GM23338 (cell line): ENCODE results near the gene UVSSA. TPM values are rescaled to one million over a fixed set of nuclear protein-coding genes. Genes with fewer than 3 reads are reported as not detected.

Experiments
- ATAC-seq: fragments of 200-7000 bp; cut with Tn5 transposase; 3 replicates; pipeline ENCODE4 v1.9.1; 2020
- DNase-seq: peaks from one replicate; pipeline ENCODE4 v3.0.0-alpha.2; 2015; ENCODE audit warnings: low spot score
- H2AFZ ChIP-seq: fragments of 200-600 bp; sonication (generic); 2 replicates; pipeline ENCODE4 v1.8.0; 2016; ENCODE audit warnings: antibody characterized with exemption, mild to moderate bottlenecking, moderate library complexity
- H3F3A ChIP-seq: fragments of 200-600 bp; sonication (generic); replicated peaks from 2 replicates; pipeline ENCODE4 v1.8.0; 2017; ENCODE audit warnings: antibody characterized with exemption, mixed run types, low read depth
- H3K27ac ChIP-seq: fragments of 200-600 bp; sonication (generic); 2 replicates; pipeline ENCODE4 v1.6.1; 2016; ENCODE audit warnings: low read depth
- H3K27me3 ChIP-seq: fragments of 200-600 bp; sonication (generic); 2 replicates; pipeline ENCODE4 v1.8.0; 2016; ENCODE audit warnings: mild to moderate bottlenecking, mixed run types, moderate library complexity; ENCODE audit not compliant: insufficient read depth
- H3K36me3 ChIP-seq: fragments of 200-600 bp; sonication (generic); 2 replicates; pipeline ENCODE4 v1.8.0; 2016; ENCODE audit warnings: mild to moderate bottlenecking; ENCODE audit not compliant: insufficient read depth
- H3K4me1 ChIP-seq: fragments of 200-600 bp; sonication (generic); 2 replicates; pipeline ENCODE4 v1.8.0; 2016; ENCODE audit warnings: mild to moderate bottlenecking, moderate library complexity; ENCODE audit not compliant: insufficient read depth
- H3K4me2 ChIP-seq: fragments of 200-600 bp; sonication (generic); 2 replicates; pipeline ENCODE4 v1.7.1; 2017; ENCODE audit warnings: mixed run types
- H3K4me3 ChIP-seq: fragments of 200-600 bp; sonication (generic); 2 replicates; pipeline ENCODE4 v1.6.1; 2016; ENCODE audit warnings: mixed run types
- H3K79me2 ChIP-seq: fragments of 200-600 bp; sonication (generic); replicated peaks from 2 replicates; pipeline ENCODE4 v1.8.0; 2017; ENCODE audit warnings: mild to moderate bottlenecking; ENCODE audit not compliant: insufficient read depth
- H3K9me2 ChIP-seq: fragments of 200-600 bp; sonication (generic); 2 replicates; pipeline ENCODE4 v1.8.0; 2017; ENCODE audit not compliant: insufficient read depth
- H4K20me1 ChIP-seq: fragments of 200-600 bp; sonication (generic); replicated peaks from 2 replicates; pipeline ENCODE4 v1.8.0; 2017; ENCODE audit warnings: mild to moderate bottlenecking; ENCODE audit not compliant: insufficient read depth
- H3K27ac Mint-ChIP-seq: 2 replicates; pipeline ENCODE4 v1.8.0; 2020; ENCODE audit warnings: inconsistent platforms, mild to moderate bottlenecking, moderate library complexity, mixed read lengths
- H3K27me3 Mint-ChIP-seq: 3 replicates; pipeline ENCODE4 v1.8.0; 2022; ENCODE audit warnings: low read depth, mild to moderate bottlenecking, moderate library complexity, mixed read lengths, inconsistent platforms; ENCODE audit not compliant: insufficient read depth, poor library complexity
- H3K36me3 Mint-ChIP-seq: 3 replicates; pipeline ENCODE4 v1.8.0; 2021; ENCODE audit warnings: low read depth, mild to moderate bottlenecking, inconsistent platforms, moderate library complexity, mixed read lengths
- H3K4me1 Mint-ChIP-seq: 3 replicates; pipeline ENCODE4 v1.8.0; 2020; ENCODE audit warnings: mild to moderate bottlenecking, inconsistent platforms, mixed read lengths
- H3K4me3 Mint-ChIP-seq: 3 replicates; pipeline ENCODE4 v1.8.0; 2021; ENCODE audit warnings: moderate library complexity, mild to moderate bottlenecking, inconsistent platforms, mixed read lengths
- H3K9me3 Mint-ChIP-seq: 3 replicates; pipeline ENCODE4 v1.8.0; 2020; ENCODE audit warnings: moderate library complexity, mild to moderate bottlenecking, inconsistent platforms, mixed read lengths
- CREB1 ChIP-seq: fragments of 250-450 bp; sonication (Bioruptor Pico); IDR thresholded peaks from 2 replicates; pipeline ENCODE4 v1.5.0; 2020; ENCODE audit warnings: low read depth, mild to moderate bottlenecking, moderate library complexity
- EZH2 ChIP-seq: fragments of 200-600 bp; sonication (generic); IDR thresholded peaks from one replicate; pipeline ENCODE4 v1.8.0; 2017; ENCODE audit warnings: antibody characterized with exemption, mild to moderate bottlenecking, low read depth; ENCODE audit not compliant: unreplicated experiment
- EZH2phosphoT487 ChIP-seq: fragments of 200-600 bp; sonication (generic); IDR thresholded peaks from one replicate; pipeline ENCODE4 v1.8.1; 2018; ENCODE audit warnings: antibody characterized with exemption; ENCODE audit not compliant: unreplicated experiment
- NANOG ChIP-seq: IDR thresholded peaks from 2 replicates; pipeline ENCODE4 v1.6.1; 2016; ENCODE audit warnings: antibody characterized with exemption, borderline replicate concordance
- POLR2AphosphoS5 ChIP-seq: IDR thresholded peaks from 2 replicates; pipeline ENCODE4 v1.6.1; 2016; ENCODE audit warnings: antibody characterized with exemption, low read depth
- STAT1 ChIP-seq: IDR thresholded peaks from one replicate; pipeline ENCODE4 v1.6.1; 2016; ENCODE audit warnings: antibody characterized with exemption; ENCODE audit not compliant: unreplicated experiment
- ZNF114 ChIP-seq: fragments of 250-450 bp; sonication (Bioruptor Pico); IDR thresholded peaks from 2 replicates; pipeline ENCODE4 v1.5.0; 2020; ENCODE audit warnings: mild to moderate bottlenecking, moderate library complexity
- ZNF331 ChIP-seq: fragments of 250-450 bp; sonication (Bioruptor Pico); IDR thresholded peaks from 2 replicates; pipeline ENCODE4 v1.5.0; 2020; ENCODE audit warnings: low read depth, mild to moderate bottlenecking, moderate library complexity
- polyA plus RNA-seq: library from polyadenylated mRNA; unstranded; fragments of >200 nt; fragmentation: Nextera tagmentation; extraction: Ambion mirVana; gene quantifications from 2 replicates; pipeline ENCODE4 v1.2.1, GENCODE V29; 2016
- total RNA-seq: library from RNA; depleted of rRNA; stranded (reverse); fragments of >200 nt; shearing (Covaris generic); gene quantifications from 2 replicates; pipeline ENCODE4 v1.2.3, GENCODE V29; 2014
- TF ChIP-seq, protein P1 (sequence below), 2 experiments: fragments of 200-600 bp in 1 of 2; sonication (generic) in 1 of 2; conservative IDR thresholded peaks; 2 replicates each; pipeline versions ENCODE4 v1.5.1 to v1.6.1; 2016 to 2017; ENCODE audit warnings: antibody characterized with exemption in 2 of 2, low read depth in 2 of 2, mild to moderate bottlenecking in 2 of 2, moderate library complexity in 1 of 2
- TF ChIP-seq, protein P2 (sequence below): IDR thresholded peaks from one replicate; pipeline ENCODE4 v1.6.1; 2018; ENCODE audit warnings: antibody characterized with exemption; ENCODE audit not compliant: unreplicated experiment
- TF ChIP-seq, protein P3 (sequence below): IDR thresholded peaks from 2 replicates; pipeline ENCODE4 v1.6.1; 2016; ENCODE audit warnings: antibody characterized with exemption
- TF ChIP-seq, protein P4 (sequence below): fragments of 250-450 bp; sonication (Bioruptor Pico); IDR thresholded peaks from 2 replicates; pipeline ENCODE4 v1.5.0; 2020; ENCODE audit warnings: mild to moderate bottlenecking, moderate library complexity

Gene UVSSA
- total and polyA plus RNA-seq, 2 experiments from 2014 or later = 6.5 to 27.7 TPM

DNA sequence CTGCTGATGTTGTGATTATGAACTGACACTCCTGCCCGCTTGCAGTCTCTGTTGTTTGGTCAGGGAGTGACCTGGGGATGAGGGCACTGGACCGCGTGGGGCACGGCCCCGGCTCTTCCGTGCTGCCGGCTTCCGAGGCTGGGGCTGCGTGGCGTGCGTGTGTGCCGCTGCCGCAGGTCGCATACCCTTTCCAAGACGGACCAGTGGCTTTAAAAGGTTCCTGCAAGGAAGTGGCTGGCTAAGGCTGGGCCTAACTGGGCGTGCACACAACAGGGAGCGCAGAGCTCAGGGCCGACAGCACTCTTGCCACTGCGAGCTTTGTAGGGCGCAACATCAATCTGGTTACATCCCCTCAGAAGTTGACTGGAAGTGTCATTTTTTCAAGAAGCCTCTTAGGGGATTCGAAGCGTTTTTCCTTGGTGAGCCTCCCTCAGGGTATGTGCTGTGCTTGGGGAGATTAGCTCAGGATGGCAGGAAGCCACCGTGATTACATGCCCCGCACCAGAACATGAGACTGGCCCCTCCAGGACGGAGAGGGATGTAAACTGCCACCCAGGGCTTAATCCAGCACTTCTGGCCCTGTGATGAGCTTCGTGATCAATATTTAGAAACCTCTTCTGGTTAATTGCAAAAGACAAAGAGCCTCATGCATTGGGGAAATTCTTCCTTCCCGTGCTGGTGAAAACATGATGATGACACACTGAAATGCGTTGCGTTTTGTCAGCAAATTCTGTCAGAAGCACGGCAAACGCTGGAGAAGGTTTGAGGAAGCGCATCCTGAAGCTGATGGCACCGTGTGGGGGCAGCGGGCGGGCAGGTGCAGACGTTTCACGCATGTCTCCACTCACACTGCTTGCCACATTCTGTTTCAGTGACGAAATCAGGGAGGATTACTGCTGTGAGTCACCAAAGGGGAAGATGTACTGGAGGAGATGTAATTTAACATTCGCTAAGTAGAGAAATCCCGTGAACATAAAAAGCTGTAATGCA, 46.2 kb upstream of the UVSSA start:
- H3K4me3 ChIP-seq = no peak overlapping the region
- DNase-seq = no peak
- peaks cover 93% of the 10 kb centered on the region for H3K79me2 ChIP-seq
- H3K9me2 ChIP-seq = no peaks in the 10 kb centered on the region
- H3K27ac ChIP-seq = 0 out of 2 replicates have a peak overlapping the region, but pooled peaks have one; percentile 26
- no peak overlapping the region for H2AFZ ChIP-seq
- no peaks in the 10 kb centered on the region for H3K36me3 ChIP-seq
- H3K27me3 Mint-ChIP-seq = peaks cover 11% of the 10 kb centered on the region
- H3K4me3 Mint-ChIP-seq = no peak overlapping the region
- peak overlapping the region; percentile 77 for H3K27ac Mint-ChIP-seq
- no peaks in the 10 kb centered on the region for H3K4me1 ChIP-seq
- H3K36me3 Mint-ChIP-seq = peaks cover 24% of the 10 kb centered on the region
- no peaks in the 10 kb centered on the region for H3F3A ChIP-seq
- H3K4me2 ChIP-seq = no peak overlapping the region
- H3K4me1 Mint-ChIP-seq = peaks cover 22% of the 10 kb centered on the region
- no peaks in the 10 kb centered on the region for H3K27me3 ChIP-seq
- peaks cover 39% of the 10 kb centered on the region; the same call in 1 of the 2 replicates for H4K20me1 ChIP-seq
- no peaks in the 10 kb centered on the region for H3K9me3 Mint-ChIP-seq
- TF ChIP-seq, protein P1, sequence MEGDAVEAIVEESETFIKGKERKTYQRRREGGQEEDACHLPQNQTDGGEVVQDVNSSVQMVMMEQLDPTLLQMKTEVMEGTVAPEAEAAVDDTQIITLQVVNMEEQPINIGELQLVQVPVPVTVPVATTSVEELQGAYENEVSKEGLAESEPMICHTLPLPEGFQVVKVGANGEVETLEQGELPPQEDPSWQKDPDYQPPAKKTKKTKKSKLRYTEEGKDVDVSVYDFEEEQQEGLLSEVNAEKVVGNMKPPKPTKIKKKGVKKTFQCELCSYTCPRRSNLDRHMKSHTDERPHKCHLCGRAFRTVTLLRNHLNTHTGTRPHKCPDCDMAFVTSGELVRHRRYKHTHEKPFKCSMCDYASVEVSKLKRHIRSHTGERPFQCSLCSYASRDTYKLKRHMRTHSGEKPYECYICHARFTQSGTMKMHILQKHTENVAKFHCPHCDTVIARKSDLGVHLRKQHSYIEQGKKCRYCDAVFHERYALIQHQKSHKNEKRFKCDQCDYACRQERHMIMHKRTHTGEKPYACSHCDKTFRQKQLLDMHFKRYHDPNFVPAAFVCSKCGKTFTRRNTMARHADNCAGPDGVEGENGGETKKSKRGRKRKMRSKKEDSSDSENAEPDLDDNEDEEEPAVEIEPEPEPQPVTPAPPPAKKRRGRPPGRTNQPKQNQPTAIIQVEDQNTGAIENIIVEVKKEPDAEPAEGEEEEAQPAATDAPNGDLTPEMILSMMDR (conservative IDR thresholded peaks at IDR 0.05; ENCODE audit: low read depth in 2 of 2) = no peak
- TF ChIP-seq EZH2phosphoT487 (no peak), EZH2 (no peak), STAT1 (no peak), ZNF114 (CRISPR knock-in tag) (no peak), ZNF331 (CRISPR knock-in tag) (no peak), CREB1 (no peak), NANOG (no peak), POLR2AphosphoS5 (no peak)
- TF ChIP-seq, protein P2, sequence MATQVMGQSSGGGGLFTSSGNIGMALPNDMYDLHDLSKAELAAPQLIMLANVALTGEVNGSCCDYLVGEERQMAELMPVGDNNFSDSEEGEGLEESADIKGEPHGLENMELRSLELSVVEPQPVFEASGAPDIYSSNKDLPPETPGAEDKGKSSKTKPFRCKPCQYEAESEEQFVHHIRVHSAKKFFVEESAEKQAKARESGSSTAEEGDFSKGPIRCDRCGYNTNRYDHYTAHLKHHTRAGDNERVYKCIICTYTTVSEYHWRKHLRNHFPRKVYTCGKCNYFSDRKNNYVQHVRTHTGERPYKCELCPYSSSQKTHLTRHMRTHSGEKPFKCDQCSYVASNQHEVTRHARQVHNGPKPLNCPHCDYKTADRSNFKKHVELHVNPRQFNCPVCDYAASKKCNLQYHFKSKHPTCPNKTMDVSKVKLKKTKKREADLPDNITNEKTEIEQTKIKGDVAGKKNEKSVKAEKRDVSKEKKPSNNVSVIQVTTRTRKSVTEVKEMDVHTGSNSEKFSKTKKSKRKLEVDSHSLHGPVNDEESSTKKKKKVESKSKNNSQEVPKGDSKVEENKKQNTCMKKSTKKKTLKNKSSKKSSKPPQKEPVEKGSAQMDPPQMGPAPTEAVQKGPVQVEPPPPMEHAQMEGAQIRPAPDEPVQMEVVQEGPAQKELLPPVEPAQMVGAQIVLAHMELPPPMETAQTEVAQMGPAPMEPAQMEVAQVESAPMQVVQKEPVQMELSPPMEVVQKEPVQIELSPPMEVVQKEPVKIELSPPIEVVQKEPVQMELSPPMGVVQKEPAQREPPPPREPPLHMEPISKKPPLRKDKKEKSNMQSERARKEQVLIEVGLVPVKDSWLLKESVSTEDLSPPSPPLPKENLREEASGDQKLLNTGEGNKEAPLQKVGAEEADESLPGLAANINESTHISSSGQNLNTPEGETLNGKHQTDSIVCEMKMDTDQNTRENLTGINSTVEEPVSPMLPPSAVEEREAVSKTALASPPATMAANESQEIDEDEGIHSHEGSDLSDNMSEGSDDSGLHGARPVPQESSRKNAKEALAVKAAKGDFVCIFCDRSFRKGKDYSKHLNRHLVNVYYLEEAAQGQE = no peak
- TF ChIP-seq, protein P3, sequence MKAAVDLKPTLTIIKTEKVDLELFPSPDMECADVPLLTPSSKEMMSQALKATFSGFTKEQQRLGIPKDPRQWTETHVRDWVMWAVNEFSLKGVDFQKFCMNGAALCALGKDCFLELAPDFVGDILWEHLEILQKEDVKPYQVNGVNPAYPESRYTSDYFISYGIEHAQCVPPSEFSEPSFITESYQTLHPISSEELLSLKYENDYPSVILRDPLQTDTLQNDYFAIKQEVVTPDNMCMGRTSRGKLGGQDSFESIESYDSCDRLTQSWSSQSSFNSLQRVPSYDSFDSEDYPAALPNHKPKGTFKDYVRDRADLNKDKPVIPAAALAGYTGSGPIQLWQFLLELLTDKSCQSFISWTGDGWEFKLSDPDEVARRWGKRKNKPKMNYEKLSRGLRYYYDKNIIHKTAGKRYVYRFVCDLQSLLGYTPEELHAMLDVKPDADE = no peak
- TF ChIP-seq, protein P4, sequence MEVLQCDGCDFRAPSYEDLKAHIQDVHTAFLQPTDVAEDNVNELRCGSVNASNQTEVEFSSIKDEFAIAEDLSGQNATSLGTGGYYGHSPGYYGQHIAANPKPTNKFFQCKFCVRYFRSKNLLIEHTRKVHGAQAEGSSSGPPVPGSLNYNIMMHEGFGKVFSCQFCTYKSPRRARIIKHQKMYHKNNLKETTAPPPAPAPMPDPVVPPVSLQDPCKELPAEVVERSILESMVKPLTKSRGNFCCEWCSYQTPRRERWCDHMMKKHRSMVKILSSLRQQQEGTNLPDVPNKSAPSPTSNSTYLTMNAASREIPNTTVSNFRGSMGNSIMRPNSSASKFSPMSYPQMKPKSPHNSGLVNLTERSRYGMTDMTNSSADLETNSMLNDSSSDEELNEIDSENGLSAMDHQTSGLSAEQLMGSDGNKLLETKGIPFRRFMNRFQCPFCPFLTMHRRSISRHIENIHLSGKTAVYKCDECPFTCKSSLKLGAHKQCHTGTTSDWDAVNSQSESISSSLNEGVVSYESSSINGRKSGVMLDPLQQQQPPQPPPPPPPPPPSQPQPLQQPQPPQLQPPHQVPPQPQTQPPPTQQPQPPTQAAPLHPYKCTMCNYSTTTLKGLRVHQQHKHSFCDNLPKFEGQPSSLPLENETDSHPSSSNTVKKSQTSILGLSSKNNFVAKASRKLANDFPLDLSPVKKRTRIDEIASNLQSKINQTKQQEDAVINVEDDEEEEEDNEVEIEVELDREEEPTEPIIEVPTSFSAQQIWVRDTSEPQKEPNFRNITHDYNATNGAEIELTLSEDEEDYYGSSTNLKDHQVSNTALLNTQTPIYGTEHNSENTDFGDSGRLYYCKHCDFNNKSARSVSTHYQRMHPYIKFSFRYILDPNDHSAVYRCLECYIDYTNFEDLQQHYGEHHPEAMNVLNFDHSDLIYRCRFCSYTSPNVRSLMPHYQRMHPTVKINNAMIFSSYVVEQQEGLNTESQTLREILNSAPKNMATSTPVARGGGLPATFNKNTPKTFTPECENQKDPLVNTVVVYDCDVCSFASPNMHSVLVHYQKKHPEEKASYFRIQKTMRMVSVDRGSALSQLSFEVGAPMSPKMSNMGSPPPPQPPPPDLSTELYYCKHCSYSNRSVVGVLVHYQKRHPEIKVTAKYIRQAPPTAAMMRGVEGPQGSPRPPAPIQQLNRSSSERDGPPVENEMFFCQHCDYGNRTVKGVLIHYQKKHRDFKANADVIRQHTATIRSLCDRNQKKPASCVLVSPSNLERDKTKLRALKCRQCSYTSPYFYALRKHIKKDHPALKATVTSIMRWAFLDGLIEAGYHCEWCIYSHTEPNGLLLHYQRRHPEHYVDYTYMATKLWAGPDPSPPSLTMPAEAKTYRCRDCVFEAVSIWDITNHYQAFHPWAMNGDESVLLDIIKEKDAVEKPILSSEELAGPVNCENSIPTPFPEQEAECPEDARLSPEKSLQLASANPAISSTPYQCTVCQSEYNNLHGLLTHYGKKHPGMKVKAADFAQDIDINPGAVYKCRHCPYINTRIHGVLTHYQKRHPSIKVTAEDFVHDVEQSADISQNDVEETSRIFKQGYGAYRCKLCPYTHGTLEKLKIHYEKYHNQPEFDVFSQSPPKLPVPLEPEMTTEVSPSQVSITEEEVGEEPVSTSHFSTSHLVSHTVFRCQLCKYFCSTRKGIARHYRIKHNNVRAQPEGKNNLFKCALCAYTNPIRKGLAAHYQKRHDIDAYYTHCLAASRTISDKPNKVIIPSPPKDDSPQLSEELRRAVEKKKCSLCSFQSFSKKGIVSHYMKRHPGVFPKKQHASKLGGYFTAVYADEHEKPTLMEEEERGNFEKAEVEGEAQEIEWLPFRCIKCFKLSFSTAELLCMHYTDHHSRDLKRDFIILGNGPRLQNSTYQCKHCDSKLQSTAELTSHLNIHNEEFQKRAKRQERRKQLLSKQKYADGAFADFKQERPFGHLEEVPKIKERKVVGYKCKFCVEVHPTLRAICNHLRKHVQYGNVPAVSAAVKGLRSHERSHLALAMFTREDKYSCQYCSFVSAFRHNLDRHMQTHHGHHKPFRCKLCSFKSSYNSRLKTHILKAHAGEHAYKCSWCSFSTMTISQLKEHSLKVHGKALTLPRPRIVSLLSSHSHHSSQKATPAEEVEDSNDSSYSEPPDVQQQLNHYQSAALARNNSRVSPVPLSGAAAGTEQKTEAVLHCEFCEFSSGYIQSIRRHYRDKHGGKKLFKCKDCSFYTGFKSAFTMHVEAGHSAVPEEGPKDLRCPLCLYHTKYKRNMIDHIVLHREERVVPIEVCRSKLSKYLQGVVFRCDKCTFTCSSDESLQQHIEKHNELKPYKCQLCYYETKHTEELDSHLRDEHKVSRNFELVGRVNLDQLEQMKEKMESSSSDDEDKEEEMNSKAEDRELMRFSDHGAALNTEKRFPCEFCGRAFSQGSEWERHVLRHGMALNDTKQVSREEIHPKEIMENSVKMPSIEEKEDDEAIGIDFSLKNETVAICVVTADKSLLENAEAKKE = no peak
- ATAC-seq = no peak
